ENCODE data around the gene VMAC. TPM values are rescaled to one million over a fixed set of nuclear protein-coding genes. Genes with fewer than 3 reads are reported as not detected.
A peak's percentile ranks its signal among the peaks of the same experiment; 100 is the strongest.

The VMAC gene
- total and polyA plus RNA-seq, 2 of the 13 experiments (the other 11 are each of a cell fraction or from before 2014, with no cell fraction given), result 2.4 TPM

GRCh38 chr19:5870986-5871394 lies 33.7 kb upstream of the VMAC start (continued):
- TF ChIP-seq ZNF44 (CRISPR knock-in tag; IDR thresholded peaks at IDR 0.05) (no peak), ATF1 (CRISPR knock-in tag; IDR thresholded peaks at IDR 0.05) (peak; percentile 66), TGIF2 (CRISPR knock-in tag; IDR thresholded peaks at IDR 0.05) (peak; percentile 58; the same call in 1 of the 2 replicates), RFX5 (IDR thresholded peaks at IDR 0.05; ENCODE audit: low read depth, low read length) (no peak), ZBTB43 (CRISPR knock-in tag; conservative IDR thresholded peaks at IDR 0.05) (peak; percentile 61; the same call in 1 of the 2 replicates), FOSL2 (CRISPR knock-in tag; IDR thresholded peaks at IDR 0.05) (peak; percentile 89), ZSCAN29 (CRISPR knock-in tag; conservative IDR thresholded peaks at IDR 0.05) (0 out of 2 replicates have a peak, but pooled peaks have one; percentile 34), PRPF4 (IDR thresholded peaks at IDR 0.05; ENCODE audit: low read depth, low read length, poor library complexity, severe bottlenecking) (no peak), SIX4 (CRISPR knock-in tag; IDR thresholded peaks at IDR 0.05) (peak; percentile 82), ZNF260 (CRISPR knock-in tag; IDR thresholded peaks at IDR 0.05; ENCODE audit: borderline replicate concordance, low read depth) (no peak), KAT8 (CRISPR knock-in tag; IDR thresholded peaks at IDR 0.05) (peak; percentile 80), ZFP82 (CRISPR knock-in tag; IDR thresholded peaks at IDR 0.05; ENCODE audit: borderline replicate concordance) (no peak), SIN3B (IDR thresholded peaks at IDR 0.05; ENCODE audit: low read length) (no peak), ETV6 (CRISPR knock-in tag; conservative IDR thresholded peaks at IDR 0.05) (peak; percentile 90), ZNF646 (CRISPR knock-in tag; IDR thresholded peaks at IDR 0.05) (peak; percentile 53; the same call in 1 of the 2 replicates), ZNF816 (CRISPR knock-in tag; IDR thresholded peaks at IDR 0.05; ENCODE audit: borderline replicate concordance) (no peak), KDM2A (CRISPR knock-in tag; IDR thresholded peaks at IDR 0.05; ENCODE audit: borderline replicate concordance, low read depth) (peak; percentile 86), JUNB (CRISPR knock-in tag; IDR thresholded peaks at IDR 0.05; ENCODE audit: borderline replicate concordance) (peak; percentile 60; the same call in 1 of the 2 replicates), ATF2 (CRISPR knock-in tag; IDR thresholded peaks at IDR 0.05) (peak; percentile 94), ZMYM3 (CRISPR knock-in tag; IDR thresholded peaks at IDR 0.05) (peak; percentile 99), FOXK2 (IDR thresholded peaks at IDR 0.05) (no peak), GPN1 (CRISPR knock-in tag; IDR thresholded peaks at IDR 0.05; ENCODE audit: borderline replicate concordance) (no peak), PAX8 (CRISPR knock-in tag; IDR thresholded peaks at IDR 0.05; ENCODE audit: borderline replicate concordance) (no peak)
